Activated CD4-positive, alpha-beta T cell treated with anti-CD3 and anti-CD28 coated beads for 1 hour (primary cell): ENCODE results near the gene TRAF4.
"Not testable (repeated sequence)": the region's sequence is repeated elsewhere in the genome, so short reads cannot be mapped to it uniquely, and the experiment has no call there.

Source experiments
- DNase-seq: peaks from one replicate; pipeline ENCODE4 v3.0.0-alpha.2; 2020

The TRAF4 gene

GRCh38 chr17:28749516-28750177 is 5.8 kb downstream of the TRAF4 start:
- no peak for DNase-seq

- DNase-seq = peak; percentile 80
Observed at GRCh38 chr17:28750178-28751047, 6.6 kb downstream of the TRAF4 start.

GRCh38 chr17:28751600-28752366 is 8.0 kb downstream of the TRAF4 start:
- no peak for DNase-seq

- DNase-seq = no peak
Observed at GRCh38 chr17:28755486-28755885, 11.7 kb downstream of the TRAF4 start.

- no peak for DNase-seq
Observed at GRCh38 chr17:28756049-28756804, 12.4 kb downstream of the TRAF4 start.

GRCh38 chr17:28758411-28759121 is 14.8 kb downstream of the TRAF4 start:
- no peak for DNase-seq

GRCh38 chr17:28759256-28759865 is 15.6 kb downstream of the TRAF4 start:
- DNase-seq = no peak

- DNase-seq = no peak
Observed at GRCh38 chr17:28760601-28761562, 17.1 kb downstream of the TRAF4 start.

GRCh38 chr17:28763137-28763799 is 19.5 kb downstream of the TRAF4 start:
- no peak for DNase-seq

- DNase-seq = peak; percentile 61
Observed at GRCh38 chr17:28763804-28764266, 20.0 kb downstream of the TRAF4 start.

GRCh38 chr17:28765038-28765437 is 21.2 kb downstream of the TRAF4 start:
- DNase-seq = no peak

- DNase-seq = no peak
Observed at GRCh38 chr17:28773736-28774135, 29.9 kb downstream of the TRAF4 start.

- DNase-seq = no peak
Observed at GRCh38 chr17:28774206-28774605, 30.4 kb downstream of the TRAF4 start.

- no peak for DNase-seq
Observed at GRCh38 chr17:28777178-28777577, 33.4 kb downstream of the TRAF4 start.

GRCh38 chr17:28779601-28780000 is 35.8 kb downstream of the TRAF4 start:
- not testable (repeated sequence) for DNase-seq

GRCh38 chr17:28783161-28783560 is 39.4 kb downstream of the TRAF4 start:
- DNase-seq = no peak

- no peak for DNase-seq
Observed at GRCh38 chr17:28788100-28788499, 44.3 kb downstream of the TRAF4 start.

GRCh38 chr17:28792877-28793661 is 49.3 kb downstream of the TRAF4 start:
- DNase-seq = no peak
